Measurements from ENCODE around the gene PPIP5K1.
A peak's percentile ranks its signal among the peaks of the same experiment; 100 is the strongest.

PPIP5K1 gene

GRCh38 chr15:43510200-43511011 is 79.6 kb downstream of the PPIP5K1 start:
- TF ChIP-seq SIN3A (IDR thresholded peaks at IDR 0.05; ENCODE audit: borderline replicate concordance, insufficient read depth, low read length), result peak; percentile 34; the same call in 1 of the 2 replicates
- peak; percentile 84 for TF ChIP-seq FOXP2 (optimal IDR thresholded peaks at IDR 0.05; ENCODE audit: borderline replicate concordance, extremely low read depth, extremely low read length, insufficient read depth)
- TF ChIP-seq, protein P1, sequence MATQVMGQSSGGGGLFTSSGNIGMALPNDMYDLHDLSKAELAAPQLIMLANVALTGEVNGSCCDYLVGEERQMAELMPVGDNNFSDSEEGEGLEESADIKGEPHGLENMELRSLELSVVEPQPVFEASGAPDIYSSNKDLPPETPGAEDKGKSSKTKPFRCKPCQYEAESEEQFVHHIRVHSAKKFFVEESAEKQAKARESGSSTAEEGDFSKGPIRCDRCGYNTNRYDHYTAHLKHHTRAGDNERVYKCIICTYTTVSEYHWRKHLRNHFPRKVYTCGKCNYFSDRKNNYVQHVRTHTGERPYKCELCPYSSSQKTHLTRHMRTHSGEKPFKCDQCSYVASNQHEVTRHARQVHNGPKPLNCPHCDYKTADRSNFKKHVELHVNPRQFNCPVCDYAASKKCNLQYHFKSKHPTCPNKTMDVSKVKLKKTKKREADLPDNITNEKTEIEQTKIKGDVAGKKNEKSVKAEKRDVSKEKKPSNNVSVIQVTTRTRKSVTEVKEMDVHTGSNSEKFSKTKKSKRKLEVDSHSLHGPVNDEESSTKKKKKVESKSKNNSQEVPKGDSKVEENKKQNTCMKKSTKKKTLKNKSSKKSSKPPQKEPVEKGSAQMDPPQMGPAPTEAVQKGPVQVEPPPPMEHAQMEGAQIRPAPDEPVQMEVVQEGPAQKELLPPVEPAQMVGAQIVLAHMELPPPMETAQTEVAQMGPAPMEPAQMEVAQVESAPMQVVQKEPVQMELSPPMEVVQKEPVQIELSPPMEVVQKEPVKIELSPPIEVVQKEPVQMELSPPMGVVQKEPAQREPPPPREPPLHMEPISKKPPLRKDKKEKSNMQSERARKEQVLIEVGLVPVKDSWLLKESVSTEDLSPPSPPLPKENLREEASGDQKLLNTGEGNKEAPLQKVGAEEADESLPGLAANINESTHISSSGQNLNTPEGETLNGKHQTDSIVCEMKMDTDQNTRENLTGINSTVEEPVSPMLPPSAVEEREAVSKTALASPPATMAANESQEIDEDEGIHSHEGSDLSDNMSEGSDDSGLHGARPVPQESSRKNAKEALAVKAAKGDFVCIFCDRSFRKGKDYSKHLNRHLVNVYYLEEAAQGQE (IDR thresholded peaks at IDR 0.05; ENCODE audit: insufficient read depth in 1 of 2, low read depth in 2 of 2, low read length in 2 of 2), result peak in 1 of 2 experiments; percentile 42; a peak in 1 of 4 replicates
- TF ChIP-seq TAF1 (IDR thresholded peaks at IDR 0.05; ENCODE audit: borderline replicate concordance, insufficient read depth, low read length), result no peak

GRCh38 chr15:43509660-43510199 is 80.3 kb downstream of the PPIP5K1 start:
- TF ChIP-seq TAF1 (IDR thresholded peaks at IDR 0.05; ENCODE audit: borderline replicate concordance, insufficient read depth, low read length) (no peak), SIN3A (IDR thresholded peaks at IDR 0.05; ENCODE audit: borderline replicate concordance, insufficient read depth, low read length) (no peak), POLR2AphosphoS5 (IDR thresholded peaks at IDR 0.05; ENCODE audit: low read depth, low read length) (no peak), FOXP2 (optimal IDR thresholded peaks at IDR 0.05; ENCODE audit: borderline replicate concordance, extremely low read depth, extremely low read length, insufficient read depth) (no peak)
- TF ChIP-seq, protein P1 (IDR thresholded peaks at IDR 0.05; ENCODE audit: insufficient read depth in 1 of 2, low read depth in 2 of 2, low read length in 2 of 2), result no peak

- no peak for TF ChIP-seq TAF1 (IDR thresholded peaks at IDR 0.05; ENCODE audit: borderline replicate concordance, insufficient read depth, low read length)
- no peak for TF ChIP-seq SIN3A (IDR thresholded peaks at IDR 0.05; ENCODE audit: borderline replicate concordance, insufficient read depth, low read length)
- no peak for TF ChIP-seq POLR2AphosphoS5 (IDR thresholded peaks at IDR 0.05; ENCODE audit: low read depth, low read length)
- TF ChIP-seq FOXP2 (optimal IDR thresholded peaks at IDR 0.05; ENCODE audit: borderline replicate concordance, extremely low read depth, extremely low read length, insufficient read depth), result no peak
- TF ChIP-seq, protein P1 (IDR thresholded peaks at IDR 0.05; ENCODE audit: insufficient read depth in 1 of 2, low read depth in 2 of 2, low read length in 2 of 2), result no peak
Observed at GRCh38 chr15:43508991-43509659, 80.9 kb downstream of the PPIP5K1 start.

- TF ChIP-seq, protein P1 (IDR thresholded peaks at IDR 0.05; ENCODE audit: insufficient read depth in 1 of 2, low read depth in 2 of 2, low read length in 2 of 2), result no peak
- TF ChIP-seq TAF1 (IDR thresholded peaks at IDR 0.05; ENCODE audit: borderline replicate concordance, insufficient read depth, low read length) (no peak), FOXP2 (optimal IDR thresholded peaks at IDR 0.05; ENCODE audit: borderline replicate concordance, extremely low read depth, extremely low read length, insufficient read depth) (no peak), POLR2AphosphoS5 (IDR thresholded peaks at IDR 0.05; ENCODE audit: low read depth, low read length) (no peak), SIN3A (IDR thresholded peaks at IDR 0.05; ENCODE audit: borderline replicate concordance, insufficient read depth, low read length) (no peak)
Observed at GRCh38 chr15:43508421-43508820, 81.6 kb downstream of the PPIP5K1 start.

Measured in PFSK-1 (cell line).